Stimulated activated CD8-positive, alpha-beta memory T cell treated with anti-CD3 and anti-CD28 coated beads, Interleukin-2, amount 100 ng/mL, for 1 hour (primary cell): Measurements from ENCODE around the gene USP34.
"Not testable (repeated sequence)": the region's sequence is repeated elsewhere in the genome, so short reads cannot be mapped to it uniquely, and the experiment has no call there.

Source experiments
- DNase-seq, 2 donors: peaks; one replicate each; pipeline ENCODE4 v3.0.0-alpha.2; 2020; ENCODE audit warnings: low read depth in 2 of 2

The USP34 gene

GRCh38 chr2:61426267-61426897 lies 44.5 kb downstream of the USP34 start:
- DNase-seq, result peak; percentile 36 to 51

- no peak for DNase-seq
These were observed 45.2 kb downstream of the USP34 start for GRCh38 chr2:61425605-61426155.

- DNase-seq, result no peak
These were observed 47.2 kb downstream of the USP34 start for GRCh38 chr2:61423714-61424113.

GRCh38 chr2:61421611-61422010 lies 49.3 kb downstream of the USP34 start:
- DNase-seq, result no peak

- no peak for DNase-seq
These were observed 49.8 kb downstream of the USP34 start for GRCh38 chr2:61420991-61421544.

- DNase-seq, result no peak
These were observed 51.3 kb downstream of the USP34 start for GRCh38 chr2:61419570-61419969.

GRCh38 chr2:61419129-61419528 lies 51.8 kb downstream of the USP34 start:
- no peak for DNase-seq

- no peak for DNase-seq
These were observed 53.8 kb downstream of the USP34 start for GRCh38 chr2:61416871-61417645.

GRCh38 chr2:61415265-61415664 lies 55.6 kb downstream of the USP34 start:
- DNase-seq, result no peak

GRCh38 chr2:61414674-61415073 lies 56.2 kb downstream of the USP34 start:
- no peak for DNase-seq

GRCh38 chr2:61411109-61411508 lies 59.8 kb downstream of the USP34 start:
- no peak for DNase-seq

- DNase-seq, result no peak
These were observed 60.7 kb downstream of the USP34 start for GRCh38 chr2:61410185-61410584.

GRCh38 chr2:61405813-61406212 lies 65.1 kb downstream of the USP34 start:
- DNase-seq, result no peak

- DNase-seq, result no peak
These were observed 66.4 kb downstream of the USP34 start for GRCh38 chr2:61404438-61404837.

- no peak for DNase-seq
These were observed 72.5 kb downstream of the USP34 start for GRCh38 chr2:61398413-61398812.

- no peak for DNase-seq
These were observed 74.9 kb downstream of the USP34 start for GRCh38 chr2:61396005-61396404.

GRCh38 chr2:61387588-61387987 lies 83.3 kb downstream of the USP34 start:
- DNase-seq, result not testable (repeated sequence)

GRCh38 chr2:61380882-61381197 lies 90.0 kb downstream of the USP34 start:
- not testable (repeated sequence) for DNase-seq

- DNase-seq, result no peak
These were observed 90.6 kb downstream of the USP34 start for GRCh38 chr2:61380056-61380881.

GRCh38 chr2:61379521-61379920 lies 91.4 kb downstream of the USP34 start:
- no peak for DNase-seq

GRCh38 chr2:61378281-61378680 lies 92.6 kb downstream of the USP34 start:
- DNase-seq, result no peak

GRCh38 chr2:61377046-61377445 lies 93.8 kb downstream of the USP34 start:
- DNase-seq, result no peak
